Measurements from ENCODE around the gene PPP1R13L. TPM values are rescaled to one million over a fixed set of nuclear protein-coding genes. Genes with fewer than 3 reads are reported as not detected.

Gene PPP1R13L
- total RNA-seq, 4 donors from 2014 or later = 11.9 to 64.2 (median 35.8) TPM

GRCh38 chr19:45351401-45351952 lies 53.4 kb downstream of the PPP1R13L start:
- H3K9me3 ChIP-seq = no peaks in the 10 kb centered on the region
- no peak for DNase-seq
- intact Hi-C loops (cut with DNase I) = no loop called here
- no peak overlapping the region for H3K4me3 ChIP-seq (replicated peaks in 1 of 3)
- WGBS, 2 donors = 82 to 92% methylated on average over 6 to 11 of the region's 13 CpGs
- no peak for TF ChIP-seq POLR2A (IDR thresholded peaks at IDR 0.05)
- no peak for TF ChIP-seq CTCF (IDR thresholded peaks at IDR 0.05)
- H3K27ac ChIP-seq = no peak overlapping the region
- no peaks in the 10 kb centered on the region for H3K4me1 ChIP-seq
- H3K27me3 ChIP-seq = no peaks in the 10 kb centered on the region
- H3K36me3 ChIP-seq = peaks cover 3 to 6% of the 10 kb centered on the region in 2 donors

GRCh38 chr19:45350477-45351058 lies 54.3 kb downstream of the PPP1R13L start:
- no peak for DNase-seq
- Histone ChIP-seq H3K27ac (no peak overlapping the region), H3K4me3 (replicated peaks in 1 of 3) (no peak overlapping the region), H3K36me3 (peaks cover 3 to 6% of the 10 kb centered on the region in 2 donors), H3K4me1 (no peaks in the 10 kb centered on the region), H3K27me3 (no peaks in the 10 kb centered on the region), H3K9me3 (no peaks in the 10 kb centered on the region)
- TF ChIP-seq CTCF (IDR thresholded peaks at IDR 0.05) (no peak), POLR2A (IDR thresholded peaks at IDR 0.05) (no peak)
- 83 to 94% methylated on average over 13 to 17 of the region's 17 CpGs for WGBS, 2 donors
- intact Hi-C loops (cut with DNase I) = no loop called here

- intact Hi-C loops (cut with DNase I) = no loop called here
- Histone ChIP-seq H3K9me3 (no peaks in the 10 kb centered on the region), H3K4me3 (replicated peaks in 1 of 3) (no peak overlapping the region), H3K27me3 (no peaks in the 10 kb centered on the region), H3K27ac (no peak overlapping the region), H3K4me1 (no peaks in the 10 kb centered on the region), H3K36me3 (peaks cover 3 to 6% of the 10 kb centered on the region in 2 donors)
- 86 to 92% methylated on average over 13 to 15 of the region's 17 CpGs for WGBS, 2 donors
- DNase-seq = no peak
- TF ChIP-seq POLR2A (IDR thresholded peaks at IDR 0.05) = no peak
- TF ChIP-seq CTCF (IDR thresholded peaks at IDR 0.05) = no peak
Observed at GRCh38 chr19:45349430-45349941, 55.4 kb downstream of the PPP1R13L start.

- 57 to 78% methylated on average over 2 to 3 of the region's 3 CpGs for WGBS, 2 donors
Observed at GRCh38 chr19:45349126-45349415, 55.8 kb downstream of the PPP1R13L start.

More at GRCh38 chr19:45349126-45349415, 55.8 kb downstream of the PPP1R13L start:
- Histone ChIP-seq H3K27ac (no peak overlapping the region), H3K9me3 (no peaks in the 10 kb centered on the region), H3K27me3 (no peaks in the 10 kb centered on the region), H3K4me3 (replicated peaks in 1 of 3) (no peak overlapping the region), H3K36me3 (peaks cover 3 to 6% of the 10 kb centered on the region in 2 donors), H3K4me1 (no peaks in the 10 kb centered on the region)
- intact Hi-C loops (cut with DNase I) = no loop called here
- no peak for DNase-seq
- TF ChIP-seq POLR2A (IDR thresholded peaks at IDR 0.05) = no peak
- no peak for TF ChIP-seq CTCF (IDR thresholded peaks at IDR 0.05)
